ENCODE results near the gene MAPK7.

The MAPK7 gene

DNA sequence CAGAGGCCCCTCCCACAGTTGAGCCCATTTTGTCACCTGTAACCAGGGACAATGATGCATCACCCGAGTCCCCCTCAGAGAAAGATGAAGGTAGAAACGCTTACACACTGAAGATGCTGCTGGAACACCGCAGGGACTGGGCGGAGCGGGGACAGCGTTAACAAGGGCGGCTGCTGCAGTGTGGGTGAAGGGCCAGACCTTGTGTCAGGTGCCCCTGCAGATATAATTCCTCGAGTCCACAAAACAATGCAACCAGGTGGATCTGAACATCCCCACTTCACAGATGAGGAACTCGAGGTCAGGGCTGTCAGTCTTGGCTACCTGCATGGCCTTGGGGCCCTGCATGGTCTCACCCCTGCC lies 6.3 kb upstream of the MAPK7 start:
- ChIA-PET CTCF (interaction anchor here (1.1 to 1.9 kb wide), 3 partner anchors 9 to 395 kb away, joined by 4 to 7 read pairs (median 4); partner anchors contain the start of gene B9D1), POLR2A (no interaction called here)
- no peak overlapping the region for H3K4me3 ChIP-seq (ENCODE audit: low read depth, low read length)
- no peak for DNase-seq (ENCODE audit: low read depth, low spot score)
- TF ChIP-seq, protein P1, sequence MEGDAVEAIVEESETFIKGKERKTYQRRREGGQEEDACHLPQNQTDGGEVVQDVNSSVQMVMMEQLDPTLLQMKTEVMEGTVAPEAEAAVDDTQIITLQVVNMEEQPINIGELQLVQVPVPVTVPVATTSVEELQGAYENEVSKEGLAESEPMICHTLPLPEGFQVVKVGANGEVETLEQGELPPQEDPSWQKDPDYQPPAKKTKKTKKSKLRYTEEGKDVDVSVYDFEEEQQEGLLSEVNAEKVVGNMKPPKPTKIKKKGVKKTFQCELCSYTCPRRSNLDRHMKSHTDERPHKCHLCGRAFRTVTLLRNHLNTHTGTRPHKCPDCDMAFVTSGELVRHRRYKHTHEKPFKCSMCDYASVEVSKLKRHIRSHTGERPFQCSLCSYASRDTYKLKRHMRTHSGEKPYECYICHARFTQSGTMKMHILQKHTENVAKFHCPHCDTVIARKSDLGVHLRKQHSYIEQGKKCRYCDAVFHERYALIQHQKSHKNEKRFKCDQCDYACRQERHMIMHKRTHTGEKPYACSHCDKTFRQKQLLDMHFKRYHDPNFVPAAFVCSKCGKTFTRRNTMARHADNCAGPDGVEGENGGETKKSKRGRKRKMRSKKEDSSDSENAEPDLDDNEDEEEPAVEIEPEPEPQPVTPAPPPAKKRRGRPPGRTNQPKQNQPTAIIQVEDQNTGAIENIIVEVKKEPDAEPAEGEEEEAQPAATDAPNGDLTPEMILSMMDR (IDR thresholded peaks at IDR 0.05; ENCODE audit: insufficient read depth, low read length, missing control alignments) = no peak

DNA sequence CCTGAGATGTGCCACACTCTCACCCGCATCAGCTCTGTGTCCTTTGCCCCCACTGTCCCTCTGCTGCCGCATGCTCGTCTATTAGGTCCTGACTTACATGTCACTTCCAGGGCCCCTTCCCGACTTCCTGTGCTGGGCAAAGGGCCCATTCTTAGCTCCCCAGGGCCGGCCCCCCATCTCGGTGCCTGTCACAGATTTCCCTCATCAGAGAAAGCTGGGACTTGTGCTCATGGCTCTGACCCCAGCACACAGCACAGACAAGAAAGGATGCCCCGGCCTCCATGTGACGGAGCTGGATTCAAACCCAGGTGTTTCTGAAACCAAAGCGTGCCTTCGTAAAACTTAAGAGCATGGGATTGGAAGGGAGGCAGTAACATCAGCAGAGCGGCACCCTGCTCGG lies 5.9 kb upstream of the MAPK7 start:
- ChIA-PET CTCF (interaction anchor here (1.1 to 1.9 kb wide), 3 partner anchors 9 to 394 kb away, joined by 4 to 7 read pairs (median 4); partner anchors contain the start of gene B9D1), POLR2A (no interaction called here)
- TF ChIP-seq, protein P1 (IDR thresholded peaks at IDR 0.05; ENCODE audit: insufficient read depth, low read length, missing control alignments) = no peak
- H3K4me3 ChIP-seq (ENCODE audit: low read depth, low read length) = no peak overlapping the region
- DNase-seq (ENCODE audit: low read depth, low spot score) = no peak

DNA sequence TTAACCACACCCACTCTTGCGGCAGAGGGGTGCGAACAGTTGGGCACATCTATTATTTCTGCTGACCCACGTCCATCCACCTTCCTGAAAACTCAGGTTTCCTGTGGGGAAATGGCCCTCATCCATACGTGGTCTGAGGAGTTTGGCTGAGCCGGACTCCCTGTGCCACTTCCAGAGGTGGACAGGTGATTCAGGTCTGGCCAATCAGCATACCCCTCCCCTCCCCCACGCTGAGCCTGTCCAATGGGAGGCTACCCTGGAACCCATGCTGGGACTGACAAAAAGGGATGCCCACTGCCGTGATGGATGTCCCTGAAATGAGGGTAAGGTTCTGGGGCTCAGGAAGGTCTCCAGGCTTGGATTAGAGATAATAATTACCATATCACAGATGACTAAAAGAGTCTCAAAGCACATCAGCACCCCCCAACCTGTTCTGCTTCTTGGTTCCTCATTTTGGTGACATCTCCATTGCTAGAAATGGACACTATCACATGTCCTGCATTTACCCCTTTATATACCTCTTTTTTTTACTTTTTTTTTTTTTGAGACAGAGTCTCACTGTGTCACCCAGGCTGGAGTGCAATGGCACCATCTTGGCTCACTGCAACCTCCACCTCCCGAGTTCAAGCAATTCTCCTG lies 5.3 kb upstream of the MAPK7 start:
- no peak for DNase-seq (ENCODE audit: low read depth, low spot score)
- H3K4me3 ChIP-seq (ENCODE audit: low read depth, low read length) = no peak overlapping the region
- TF ChIP-seq, protein P1 (IDR thresholded peaks at IDR 0.05; ENCODE audit: insufficient read depth, low read length, missing control alignments) = no peak
- CTCF ChIA-PET = interaction anchor here (1.1 to 1.9 kb wide), 4 partner anchors 10 to 394 kb away, joined by 4 to 22 read pairs (median 6); partner anchors contain the start of gene B9D1
- POLR2A ChIA-PET = no interaction called here

DNA sequence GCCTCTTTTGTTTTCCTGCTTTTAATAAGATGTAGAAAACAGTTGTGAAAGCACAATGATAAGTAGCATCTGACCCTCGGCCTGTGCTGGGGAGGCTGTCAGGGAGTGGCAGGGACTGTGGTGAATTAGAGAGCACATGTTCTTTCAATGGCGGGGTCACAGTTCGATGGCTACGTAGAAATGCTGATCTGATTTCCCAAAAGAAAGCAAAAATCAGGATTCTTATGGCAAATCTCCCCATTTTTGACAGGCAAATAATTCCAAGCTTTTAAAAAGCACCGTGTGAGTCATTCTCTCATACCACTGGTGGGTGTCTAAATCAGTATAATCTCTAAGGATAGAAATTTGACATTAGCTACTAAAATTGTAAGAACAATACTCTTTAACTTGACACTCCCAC lies 4.2 kb upstream of the MAPK7 start:
- ChIA-PET CTCF (interaction anchor here (1.2 to 2.1 kb wide), 3 partner anchors 9 to 73 kb away, joined by 4 to 22 read pairs (median 11); partner anchors contain the start of gene B9D1), POLR2A (no interaction called here)
- TF ChIP-seq, protein P1 (IDR thresholded peaks at IDR 0.05; ENCODE audit: insufficient read depth, low read length, missing control alignments) = no peak
- H3K4me3 ChIP-seq (ENCODE audit: low read depth, low read length) = no peak overlapping the region
- DNase-seq (ENCODE audit: low read depth, low spot score) = no peak

DNA sequence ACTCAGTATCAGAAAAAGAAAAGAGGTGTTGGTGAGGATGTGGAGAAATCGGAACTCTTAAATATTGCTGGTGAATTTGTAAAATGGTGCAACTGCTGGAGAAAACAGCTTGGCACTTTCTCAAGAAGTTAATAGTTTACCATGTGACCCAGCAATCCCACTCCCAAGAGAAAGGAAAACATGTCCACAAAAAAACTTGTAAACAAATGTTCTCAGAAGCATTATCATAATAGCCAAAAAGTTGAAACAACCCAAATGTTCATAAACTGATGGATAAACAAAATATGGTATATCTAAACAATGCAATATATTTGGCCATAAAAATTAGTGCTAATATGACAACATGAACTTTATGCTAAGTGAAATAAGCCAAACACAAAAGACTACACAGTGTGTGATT lies 2.6 kb upstream of the MAPK7 start:
- DNase-seq (ENCODE audit: low read depth, low spot score) = no peak
- TF ChIP-seq, protein P1 (IDR thresholded peaks at IDR 0.05; ENCODE audit: insufficient read depth, low read length, missing control alignments) = no peak
- ChIA-PET POLR2A (no interaction called here), CTCF (interaction anchor here (1.0 to 2.1 kb wide), 4 partner anchors 10 to 72 kb away, joined by 3 to 11 read pairs (median 4); partner anchors contain the start of gene B9D1)
- no peak overlapping the region for H3K4me3 ChIP-seq (ENCODE audit: low read depth, low read length)

DNA sequence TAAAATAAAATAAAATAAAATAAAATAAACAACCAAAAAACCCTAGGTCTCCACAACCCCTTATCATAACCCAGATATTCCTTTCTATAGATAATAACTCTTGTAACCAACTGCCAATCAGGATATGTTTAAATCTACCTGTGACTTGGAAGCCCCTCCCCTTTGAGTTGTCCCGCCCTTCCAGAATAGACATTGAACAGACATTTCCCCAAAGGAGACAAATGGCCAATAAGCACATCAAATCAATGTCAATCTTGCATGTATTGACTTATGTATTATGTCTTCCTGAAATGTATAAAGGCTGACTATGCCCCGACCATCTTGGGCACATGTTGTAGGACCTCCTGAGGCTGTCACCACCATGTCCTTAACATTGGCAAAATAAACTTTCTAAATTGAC lies 1.5 kb upstream of the MAPK7 start:
- TF ChIP-seq, protein P1 (IDR thresholded peaks at IDR 0.05; ENCODE audit: insufficient read depth, low read length, missing control alignments) = no peak
- DNase-seq (ENCODE audit: low read depth, low spot score) = no peak
- POLR2A ChIA-PET = interaction anchor here (0.8 to 2.5 kb wide), 7 partner anchors 11 to 71 kb away, joined by 3 to 39 read pairs (median 9); partner anchors contain the start of genes B9D1 and MFAP4

More for the DNA sequence above, 1.5 kb upstream of the MAPK7 start:
- H3K4me3 ChIP-seq (ENCODE audit: low read depth, low read length) = peak overlapping the region; percentile 87
- CTCF ChIA-PET = interaction anchor here (1.3 to 4.4 kb wide), 5 partner anchors 8 to 136 kb away, joined by 4 to 42 read pairs (median 10); partner anchors contain the start of gene B9D1
